Measurements from ENCODE around the gene LY6G5B. TPM values are rescaled to one million over a fixed set of nuclear protein-coding genes. Genes with fewer than 3 reads are reported as not detected.

Gene LY6G5B
- total and polyA plus RNA-seq, 2 donors (not counting 1 experiment from before 2014, with no cell fraction given) = 2.0 to 2.8 TPM

DNA sequence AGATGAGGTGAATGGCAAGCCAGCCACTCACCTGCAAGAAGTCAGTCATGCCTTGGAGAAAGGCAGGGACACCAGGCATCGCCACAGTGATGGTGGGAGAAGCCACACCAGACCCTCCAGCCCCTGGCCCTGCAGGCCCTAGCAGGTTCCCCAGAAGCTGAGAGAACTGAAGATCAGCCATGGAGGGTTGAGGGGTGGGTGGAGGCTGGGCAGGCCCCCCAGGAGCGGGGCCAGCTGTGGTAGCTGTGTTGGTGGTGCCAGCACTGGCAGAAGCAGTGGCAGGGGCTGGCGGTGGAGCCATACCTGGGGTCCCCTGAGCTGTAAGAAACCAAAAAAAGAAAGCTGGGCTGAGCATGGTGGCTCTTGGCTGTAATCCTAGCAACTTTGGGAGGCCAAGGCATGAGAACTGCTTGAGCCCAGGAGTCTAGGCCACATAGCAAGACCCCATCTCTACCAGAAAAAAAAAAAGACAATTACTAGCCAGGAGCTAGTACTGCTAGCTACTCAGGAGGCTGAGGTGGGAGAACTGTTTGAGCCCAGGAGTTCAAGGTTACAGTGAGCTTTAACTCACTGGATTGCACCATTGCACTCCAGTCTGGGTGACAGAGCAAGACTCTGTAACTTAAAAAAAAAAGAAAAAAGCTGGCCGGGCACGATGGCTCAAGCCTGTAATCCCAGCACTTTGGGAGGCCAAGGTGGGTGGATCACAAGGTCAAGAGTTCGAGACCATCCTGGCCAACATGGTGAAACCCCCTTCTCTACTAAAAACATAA, 26.8 kb upstream of the LY6G5B start:
- TF ChIP-seq EZH2 (IDR thresholded peaks at IDR 0.05; ENCODE audit: low read length, missing control alignments) = no peak
- peaks cover 30% of the 10 kb centered on the region for H3K36me3 ChIP-seq (ENCODE audit: control insufficient read depth, insufficient read depth, low read length)
- H3K4me1 ChIP-seq (ENCODE audit: control insufficient read depth, extremely low read depth, insufficient read depth, low read length) = no peaks in the 10 kb centered on the region
- H3K4me2 ChIP-seq (ENCODE audit: extremely low read depth, insufficient read depth, low read length) = no peak overlapping the region
- no peaks in the 10 kb centered on the region for H4K20me1 ChIP-seq (ENCODE audit: control insufficient read depth, extremely low read depth, insufficient read depth, low read length)
- no peak overlapping the region for H3K27ac ChIP-seq (ENCODE audit: insufficient read depth, low read length)
- H2AFZ ChIP-seq (ENCODE audit: low read length) = no peak overlapping the region
- H3K9me3 ChIP-seq (ENCODE audit: control insufficient read depth, insufficient read depth, low read depth, low read length) = no peaks in the 10 kb centered on the region
- no peak for DNase-seq (ENCODE audit: low read depth in 2 of 2)
- no peaks in the 10 kb centered on the region for H3K27me3 ChIP-seq (ENCODE audit: control insufficient read depth, insufficient read depth, low read length)
- H3K9ac ChIP-seq (ENCODE audit: insufficient read depth, low read length) = no peak overlapping the region
- no peaks in the 10 kb centered on the region for H3K79me2 ChIP-seq (ENCODE audit: control insufficient read depth, insufficient read depth, low read length)
- H3K4me3 ChIP-seq (replicated peaks in 1 of 4; ENCODE audit: control extremely low read depth in 1 of 4, insufficient read depth in 1 of 4, low read depth in 3 of 4, low read length in 4 of 4) = no peak overlapping the region

- Histone ChIP-seq H3K4me2 (ENCODE audit: extremely low read depth, insufficient read depth, low read length) (no peak overlapping the region), H3K9ac (ENCODE audit: insufficient read depth, low read length) (no peak overlapping the region), H3K27ac (ENCODE audit: insufficient read depth, low read length) (no peak overlapping the region), H2AFZ (ENCODE audit: low read length) (no peak overlapping the region), H3K27me3 (ENCODE audit: control insufficient read depth, insufficient read depth, low read length) (no peaks in the 10 kb centered on the region), H4K20me1 (ENCODE audit: control insufficient read depth, extremely low read depth, insufficient read depth, low read length) (no peaks in the 10 kb centered on the region), H3K4me3 (replicated peaks in 1 of 4; ENCODE audit: control extremely low read depth in 1 of 4, insufficient read depth in 1 of 4, low read depth in 3 of 4, low read length in 4 of 4) (no peak overlapping the region), H3K4me1 (ENCODE audit: control insufficient read depth, extremely low read depth, insufficient read depth, low read length) (no peaks in the 10 kb centered on the region), H3K79me2 (ENCODE audit: control insufficient read depth, insufficient read depth, low read length) (no peaks in the 10 kb centered on the region), H3K9me3 (ENCODE audit: control insufficient read depth, insufficient read depth, low read depth, low read length) (no peaks in the 10 kb centered on the region), H3K36me3 (ENCODE audit: control insufficient read depth, insufficient read depth, low read length) (peaks cover 35% of the 10 kb centered on the region)
- TF ChIP-seq EZH2 (IDR thresholded peaks at IDR 0.05; ENCODE audit: low read length, missing control alignments) = no peak
- TF ChIP-seq, protein P1, sequence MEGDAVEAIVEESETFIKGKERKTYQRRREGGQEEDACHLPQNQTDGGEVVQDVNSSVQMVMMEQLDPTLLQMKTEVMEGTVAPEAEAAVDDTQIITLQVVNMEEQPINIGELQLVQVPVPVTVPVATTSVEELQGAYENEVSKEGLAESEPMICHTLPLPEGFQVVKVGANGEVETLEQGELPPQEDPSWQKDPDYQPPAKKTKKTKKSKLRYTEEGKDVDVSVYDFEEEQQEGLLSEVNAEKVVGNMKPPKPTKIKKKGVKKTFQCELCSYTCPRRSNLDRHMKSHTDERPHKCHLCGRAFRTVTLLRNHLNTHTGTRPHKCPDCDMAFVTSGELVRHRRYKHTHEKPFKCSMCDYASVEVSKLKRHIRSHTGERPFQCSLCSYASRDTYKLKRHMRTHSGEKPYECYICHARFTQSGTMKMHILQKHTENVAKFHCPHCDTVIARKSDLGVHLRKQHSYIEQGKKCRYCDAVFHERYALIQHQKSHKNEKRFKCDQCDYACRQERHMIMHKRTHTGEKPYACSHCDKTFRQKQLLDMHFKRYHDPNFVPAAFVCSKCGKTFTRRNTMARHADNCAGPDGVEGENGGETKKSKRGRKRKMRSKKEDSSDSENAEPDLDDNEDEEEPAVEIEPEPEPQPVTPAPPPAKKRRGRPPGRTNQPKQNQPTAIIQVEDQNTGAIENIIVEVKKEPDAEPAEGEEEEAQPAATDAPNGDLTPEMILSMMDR (conservative IDR thresholded peaks at IDR 0.05 in 1 of 2, IDR thresholded peaks at IDR 0.05 in 1 of 2; ENCODE audit: low read depth in 1 of 2, low read length in 2 of 2) = no peak
- no peak for DNase-seq (ENCODE audit: low read depth in 2 of 2)
Observed at GRCh38 chr6:31643818-31644454, 25.8 kb upstream of the LY6G5B start.

DNA sequence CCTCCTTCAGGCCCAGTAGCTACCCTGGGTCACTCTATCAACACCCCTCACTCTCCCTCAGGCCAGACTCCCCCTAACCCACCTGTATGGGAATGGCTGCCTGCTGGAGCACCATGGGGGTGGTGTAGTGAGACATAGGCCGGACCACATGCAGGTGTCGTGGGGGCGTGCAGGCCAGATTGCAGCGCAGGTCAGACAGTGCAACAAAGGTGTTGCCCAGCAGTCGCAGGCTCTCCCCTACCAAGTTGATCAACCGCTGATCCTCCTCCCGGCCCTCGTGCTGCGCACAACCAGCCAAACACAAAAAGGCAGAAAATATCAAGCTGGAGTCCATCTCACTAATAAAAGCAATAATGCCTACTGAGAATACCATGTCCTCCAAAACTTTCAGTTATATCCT, 24.5 kb upstream of the LY6G5B start:
- no peak for DNase-seq (ENCODE audit: low read depth in 2 of 2)
- TF ChIP-seq, protein P1 (conservative IDR thresholded peaks at IDR 0.05 in 1 of 2, IDR thresholded peaks at IDR 0.05 in 1 of 2; ENCODE audit: low read depth in 1 of 2, low read length in 2 of 2) = no peak
- TF ChIP-seq EZH2 (IDR thresholded peaks at IDR 0.05; ENCODE audit: low read length, missing control alignments) = no peak
- Histone ChIP-seq H3K4me3 (replicated peaks in 1 of 4; ENCODE audit: control extremely low read depth in 1 of 4, insufficient read depth in 1 of 4, low read depth in 3 of 4, low read length in 4 of 4) (no peak overlapping the region), H2AFZ (ENCODE audit: low read length) (no peak overlapping the region), H3K36me3 (ENCODE audit: control insufficient read depth, insufficient read depth, low read length) (peaks cover 35% of the 10 kb centered on the region), H3K9ac (ENCODE audit: insufficient read depth, low read length) (no peak overlapping the region), H3K27ac (ENCODE audit: insufficient read depth, low read length) (no peak overlapping the region), H3K9me3 (ENCODE audit: control insufficient read depth, insufficient read depth, low read depth, low read length) (no peaks in the 10 kb centered on the region), H4K20me1 (ENCODE audit: control insufficient read depth, extremely low read depth, insufficient read depth, low read length) (no peaks in the 10 kb centered on the region), H3K4me2 (ENCODE audit: extremely low read depth, insufficient read depth, low read length) (no peak overlapping the region), H3K27me3 (ENCODE audit: control insufficient read depth, insufficient read depth, low read length) (no peaks in the 10 kb centered on the region), H3K79me2 (ENCODE audit: control insufficient read depth, insufficient read depth, low read length) (peaks cover 11% of the 10 kb centered on the region), H3K4me1 (ENCODE audit: control insufficient read depth, extremely low read depth, insufficient read depth, low read length) (no peaks in the 10 kb centered on the region)
